SK-N-MC (cell line): ENCODE results near the gene WBP1L.

Experiments used
- DNase-seq: peaks from one replicate; pipeline ENCODE4 v3.0.0-alpha.2; 2011; ENCODE audit warnings: low read depth, low spot score
- H3K27ac ChIP-seq: fragments of 200-600 bp; sonication (generic); 2 replicates; pipeline ENCODE4 v1.5.1; 2016; ENCODE audit warnings: mixed run types
- H3K36me3 ChIP-seq: fragments of 200-600 bp; sonication (generic); 2 replicates; pipeline ENCODE4 v1.6.1; 2017; ENCODE audit warnings: antibody characterized with exemption, low read length, mixed read lengths; ENCODE audit not compliant: insufficient read depth
- H3K4me3 ChIP-seq: fragments of 200-600 bp; sonication (generic); 2 replicates; pipeline ENCODE4 v1.5.1; 2016
- H3K9ac ChIP-seq: fragments of 200-600 bp; sonication (generic); 2 replicates; pipeline ENCODE4 v1.8.0; 2017; ENCODE audit warnings: mixed run types, mixed read lengths; ENCODE audit not compliant: insufficient read length
- H3K9me3 ChIP-seq: fragments of 200-600 bp; sonication (generic); 2 replicates; pipeline ENCODE4 v1.6.1; 2017; ENCODE audit warnings: low read depth, mild to moderate bottlenecking, antibody characterized with exemption, low read length, moderate library complexity, mixed read lengths
- EZH2 ChIP-seq: fragments of 200-600 bp; sonication (generic); IDR thresholded peaks from one replicate; pipeline ENCODE4 v1.6.1; 2017; ENCODE audit warnings: antibody characterized with exemption
- FOXP2 ChIP-seq: optimal IDR thresholded peaks from 2 replicates; pipeline ENCODE3; 2011; ENCODE audit warnings: mild to moderate bottlenecking, moderate library complexity; ENCODE audit not compliant: insufficient read depth; ENCODE audit errors: extremely low read length, control extremely low read depth
- POLR2AphosphoS5 ChIP-seq: IDR thresholded peaks from 2 replicates; pipeline ENCODE4 v1.6.1; 2012; ENCODE audit warnings: mild to moderate bottlenecking, low read depth, low read length, borderline replicate concordance

The WBP1L gene

DNA sequence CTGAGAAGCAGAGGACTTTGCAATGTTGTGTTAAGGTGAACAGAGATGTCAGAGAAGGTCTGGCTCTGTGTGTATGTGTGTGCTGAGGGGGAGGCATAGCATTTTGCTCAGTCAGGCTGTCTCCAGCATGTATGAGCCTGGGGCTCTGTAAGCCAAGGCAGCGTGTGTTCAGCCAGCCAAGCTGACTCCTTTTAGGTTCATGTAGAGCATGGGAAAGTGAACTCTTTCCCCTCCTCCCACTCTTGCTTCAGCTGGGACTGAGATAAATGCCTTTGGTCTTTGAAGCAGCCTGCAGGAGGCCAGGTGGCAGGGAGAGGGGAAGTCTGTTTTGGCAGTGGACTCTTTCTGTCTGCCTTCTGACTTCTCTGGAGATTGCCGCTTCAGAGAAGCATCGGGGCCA is 25.5 kb upstream of the WBP1L start:
- Histone ChIP-seq H3K36me3 (no peaks in the 10 kb centered on the region), H3K9ac (no peak overlapping the region), H3K4me3 (no peak overlapping the region; the same call in 1 of the 2 replicates), H3K9me3 (no peaks in the 10 kb centered on the region), H3K27ac (no peak overlapping the region; the same call in 1 of the 2 replicates)
- TF ChIP-seq POLR2AphosphoS5 (no peak), FOXP2 (no peak), EZH2 (no peak)
- DNase-seq: peak; percentile 26

DNA sequence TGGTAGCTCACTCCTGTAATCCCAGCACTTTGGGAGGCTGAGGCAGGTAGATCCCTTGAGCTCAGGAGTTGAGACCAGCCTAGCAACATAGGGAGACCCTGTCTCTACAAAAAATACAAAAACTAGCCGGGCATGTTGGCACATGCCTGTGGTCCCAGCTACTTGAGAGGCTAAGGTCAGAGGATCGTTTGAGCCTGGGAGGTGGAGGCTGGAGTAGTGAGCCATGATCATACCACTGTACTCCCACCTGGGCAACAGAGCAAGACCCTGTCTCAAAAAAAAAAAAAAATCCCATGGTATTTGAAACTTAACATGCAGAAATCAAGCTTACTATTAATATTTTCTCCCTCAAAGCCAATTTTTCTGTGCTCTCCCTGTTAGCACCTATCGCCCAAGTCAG is 23.4 kb upstream of the WBP1L start:
- Histone ChIP-seq H3K4me3 (no peak overlapping the region), H3K9me3 (no peaks in the 10 kb centered on the region), H3K9ac (no peak overlapping the region), H3K27ac (no peak overlapping the region), H3K36me3 (no peaks in the 10 kb centered on the region)
- TF ChIP-seq POLR2AphosphoS5: no peak
- no peak for TF ChIP-seq FOXP2
- no peak for TF ChIP-seq EZH2
- DNase-seq: no peak

DNA sequence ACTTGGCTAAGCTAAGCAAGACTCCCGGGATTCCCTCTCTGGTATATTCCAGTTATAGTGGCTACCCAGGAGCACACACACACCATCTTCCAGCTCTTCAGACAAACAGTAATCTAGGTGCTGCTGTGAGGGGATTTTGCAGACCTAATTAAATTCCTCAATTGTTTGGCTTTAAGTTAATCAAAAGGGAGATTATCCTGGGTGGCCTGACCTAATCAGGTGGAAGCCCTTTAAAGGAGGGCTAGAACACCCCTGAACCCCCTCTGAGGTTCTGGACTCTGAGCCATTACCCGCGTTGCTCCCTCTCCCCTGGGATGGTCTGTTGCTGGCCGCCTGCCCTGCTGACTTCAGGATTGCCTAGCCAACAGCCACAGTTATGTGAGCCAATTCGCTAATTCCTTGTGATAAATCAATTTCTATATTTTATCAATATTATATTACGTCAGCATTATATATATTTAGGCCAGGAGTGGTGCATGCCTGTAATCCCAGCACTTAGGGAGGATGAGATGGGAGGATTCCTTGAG is 22.9 kb upstream of the WBP1L start:
- no peaks in the 10 kb centered on the region for H3K36me3 ChIP-seq
- H3K27ac ChIP-seq: no peak overlapping the region
- H3K4me3 ChIP-seq: no peak overlapping the region
- no peaks in the 10 kb centered on the region for H3K9me3 ChIP-seq
- TF ChIP-seq EZH2 (no peak), POLR2AphosphoS5 (no peak), FOXP2 (no peak)
- DNase-seq: no peak
- no peak overlapping the region for H3K9ac ChIP-seq

DNA sequence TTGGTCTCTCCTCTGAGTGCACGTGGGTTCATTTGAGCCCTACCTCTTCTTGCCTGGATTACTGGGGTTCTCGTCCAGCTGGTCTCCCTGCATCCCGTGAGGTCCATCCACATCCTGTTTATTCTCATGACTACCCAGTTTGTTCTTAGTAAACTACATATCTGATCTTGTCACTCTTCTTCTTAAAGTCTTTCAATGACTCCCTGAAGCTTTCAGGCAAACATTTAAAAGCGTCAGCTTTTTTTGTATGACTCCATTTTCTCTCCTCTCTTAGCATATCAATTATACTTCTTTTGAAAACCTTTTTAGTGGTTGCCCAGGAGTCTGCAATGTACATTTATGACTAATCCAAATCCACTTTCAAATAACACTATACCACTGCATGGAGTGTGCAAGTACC is 21.8 kb upstream of the WBP1L start:
- Histone ChIP-seq H3K4me3 (no peak overlapping the region), H3K9me3 (no peaks in the 10 kb centered on the region), H3K36me3 (no peaks in the 10 kb centered on the region), H3K9ac (no peak overlapping the region), H3K27ac (no peak overlapping the region)
- no peak for TF ChIP-seq EZH2
- TF ChIP-seq FOXP2: no peak
- no peak for DNase-seq

DNA sequence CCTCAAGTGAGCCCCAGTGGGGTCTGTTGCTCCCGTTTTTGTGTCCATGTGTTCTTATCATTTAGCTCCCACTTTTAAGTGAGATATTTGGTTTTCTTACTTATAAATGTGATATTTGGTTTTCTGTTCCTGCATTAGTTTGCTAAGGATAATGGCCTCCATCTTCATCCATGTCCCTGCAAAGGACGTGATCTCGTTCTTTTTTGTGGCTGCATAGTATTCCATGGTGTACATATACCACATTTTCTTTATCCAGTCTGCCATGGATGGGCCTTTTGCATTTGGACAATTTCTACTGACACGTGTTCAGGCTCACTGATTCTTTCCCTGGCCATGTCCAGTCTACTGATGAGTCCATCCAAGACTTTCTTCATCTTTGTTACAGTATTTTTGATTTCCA is 19.8 kb upstream of the WBP1L start:
- Histone ChIP-seq H3K36me3 (no peaks in the 10 kb centered on the region; the same call in 1 of the 2 replicates), H3K4me3 (no peak overlapping the region), H3K9ac (no peak overlapping the region), H3K9me3 (no peaks in the 10 kb centered on the region), H3K27ac (no peak overlapping the region)
- no peak for DNase-seq
- no peak for TF ChIP-seq POLR2AphosphoS5
- no peak for TF ChIP-seq FOXP2
- TF ChIP-seq EZH2: no peak

DNA sequence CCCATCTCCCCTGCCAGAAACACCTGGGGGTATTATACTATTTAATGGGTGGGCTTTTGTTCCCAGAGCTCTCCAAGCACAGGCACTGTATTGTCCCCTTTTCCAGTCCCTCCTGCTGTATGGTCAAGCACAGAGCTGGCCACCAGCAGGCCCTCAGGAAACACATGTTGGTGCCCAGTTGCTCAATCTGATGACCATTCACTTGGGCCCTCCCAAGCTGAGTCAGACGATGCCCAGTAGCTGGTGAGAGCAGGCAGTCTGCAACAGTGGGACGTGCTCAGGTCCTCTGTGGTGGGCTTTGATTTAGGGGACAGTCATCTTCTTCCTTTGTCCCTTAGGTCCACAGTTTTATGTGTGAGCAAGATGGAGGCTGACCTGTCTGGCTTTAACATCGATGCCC is 17.5 kb upstream of the WBP1L start:
- Histone ChIP-seq H3K9ac (no peak overlapping the region), H3K27ac (no peak overlapping the region), H3K9me3 (no peaks in the 10 kb centered on the region), H3K4me3 (no peak overlapping the region), H3K36me3 (no peaks in the 10 kb centered on the region; the same call in 1 of the 2 replicates)
- DNase-seq: no peak
- no peak for TF ChIP-seq POLR2AphosphoS5
- TF ChIP-seq EZH2: no peak
- TF ChIP-seq FOXP2: no peak

DNA sequence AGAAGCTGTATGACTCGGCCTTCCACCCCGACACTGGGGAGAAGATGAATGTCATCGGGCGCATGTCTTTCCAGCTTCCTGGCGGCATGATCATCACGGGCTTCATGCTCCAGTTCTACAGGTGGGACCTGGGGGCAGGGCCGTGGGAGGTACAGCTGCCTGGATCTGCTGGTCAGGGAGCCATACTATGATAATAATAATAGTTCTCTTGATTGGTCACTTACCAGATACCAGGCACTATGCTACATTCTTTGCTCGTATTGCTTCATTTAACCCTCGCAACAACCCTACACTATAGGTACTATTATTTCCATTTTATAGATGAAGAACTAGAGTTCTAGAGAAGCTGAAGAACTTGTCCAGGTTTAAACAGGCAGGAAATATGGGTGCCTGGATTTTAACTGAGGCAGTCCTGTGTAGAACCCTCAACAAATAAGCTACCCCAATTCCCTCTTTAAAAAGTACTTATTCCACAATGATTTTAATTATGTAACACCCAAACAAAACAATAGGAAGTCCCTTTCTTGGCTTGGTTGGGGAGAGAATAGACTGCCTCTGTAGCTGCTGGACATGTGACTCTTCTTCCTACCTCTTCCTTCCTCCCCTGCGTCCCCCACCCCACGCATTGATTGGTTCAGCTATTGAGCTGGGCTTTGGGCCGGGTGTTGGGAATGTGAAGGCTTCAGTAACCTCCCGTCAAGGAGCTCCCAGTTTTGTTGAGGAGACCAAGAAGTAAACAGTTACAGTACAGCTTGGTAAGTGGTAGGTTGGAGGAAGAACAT is 16.5 kb upstream of the WBP1L start:
- H3K9ac ChIP-seq: no peak overlapping the region

DNA sequence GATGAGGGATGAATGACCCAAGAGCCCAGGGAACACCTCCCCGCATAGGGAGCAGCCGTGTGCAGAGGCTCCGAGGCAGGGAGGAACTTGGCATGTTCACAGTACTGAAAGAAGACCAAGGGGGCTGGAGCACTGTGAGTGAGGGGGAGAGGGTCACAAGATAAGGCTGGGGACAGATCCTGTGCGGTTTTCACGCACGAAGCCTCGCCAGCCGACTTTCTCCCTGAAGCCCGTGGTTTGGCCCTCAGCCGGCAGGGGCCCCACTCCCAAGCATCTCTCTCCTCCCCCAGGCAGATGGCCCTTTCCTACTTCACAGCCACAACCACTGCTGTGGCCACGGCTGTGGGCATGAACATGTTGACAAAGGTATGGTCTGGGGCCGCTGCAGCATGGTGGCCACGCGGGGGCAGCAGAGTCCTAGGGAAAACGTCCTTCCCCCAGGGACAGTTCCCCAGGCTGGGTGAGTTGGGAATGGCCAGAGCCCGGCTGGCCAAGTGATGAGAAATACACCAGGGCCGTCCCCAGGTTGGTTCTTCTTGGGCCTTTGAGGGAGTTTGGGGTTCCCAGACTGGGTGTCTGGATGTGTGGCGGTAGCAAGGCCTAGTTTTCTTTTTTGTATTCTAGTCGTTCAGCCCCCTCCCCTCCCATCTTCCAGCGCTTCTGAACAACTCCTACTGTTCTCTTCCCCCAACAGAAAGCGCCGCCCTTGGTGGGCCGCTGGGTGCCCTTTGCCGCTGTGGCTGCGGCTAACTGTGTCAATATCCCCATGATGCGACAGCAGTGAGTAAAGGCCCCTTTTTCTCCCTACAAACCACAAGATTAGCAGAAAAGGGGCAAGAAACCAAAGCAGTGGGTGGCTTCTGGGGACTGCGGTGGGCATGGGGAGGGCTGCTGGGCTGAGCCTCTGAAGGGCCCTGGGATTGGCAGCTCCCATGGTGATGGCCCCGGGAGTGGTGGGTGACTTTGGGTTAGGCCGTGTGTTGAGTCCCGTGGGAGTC is 14.4 kb upstream of the WBP1L start:
- no peaks in the 10 kb centered on the region; the same call in 1 of the 2 replicates for H3K36me3 ChIP-seq
- DNase-seq: no peak
- no peak overlapping the region for H3K27ac ChIP-seq

More for the DNA sequence above, 16.5 kb upstream of the WBP1L start:
- TF ChIP-seq FOXP2 (no peak), EZH2 (no peak), POLR2AphosphoS5 (no peak)
- no peak overlapping the region for H3K4me3 ChIP-seq
- no peaks in the 10 kb centered on the region for H3K9me3 ChIP-seq
- H3K36me3 ChIP-seq: no peaks in the 10 kb centered on the region; the same call in 1 of the 2 replicates
- DNase-seq: no peak
- H3K27ac ChIP-seq: no peak overlapping the region

More for the DNA sequence above, 14.4 kb upstream of the WBP1L start:
- Histone ChIP-seq H3K9me3 (no peaks in the 10 kb centered on the region), H3K9ac (no peak overlapping the region), H3K4me3 (no peak overlapping the region)
- TF ChIP-seq FOXP2 (no peak), POLR2AphosphoS5 (no peak)
